CD4-positive, alpha-beta T cell treated with Interleukin-17A for 1 hour (primary cell): ENCODE measurements around the gene PMEPA1.

Experiments
- DNase-seq: peaks from one replicate; pipeline ENCODE4 v3.0.0-alpha.2; 2020

Gene PMEPA1

GRCh38 chr20:57660181-57660921 lies 49.5 kb downstream of the PMEPA1 start:
- DNase-seq = no peak

- no peak for DNase-seq
Measured at GRCh38 chr20:57659517-57660180, 50.2 kb downstream of the PMEPA1 start.

GRCh38 chr20:57658833-57659516 lies 50.8 kb downstream of the PMEPA1 start:
- DNase-seq = no peak

- no peak for DNase-seq
Measured at GRCh38 chr20:57658447-57658832, 51.4 kb downstream of the PMEPA1 start.

- DNase-seq = peak; percentile 60
Measured at GRCh38 chr20:57657535-57658446, 52.0 kb downstream of the PMEPA1 start.

DNA sequence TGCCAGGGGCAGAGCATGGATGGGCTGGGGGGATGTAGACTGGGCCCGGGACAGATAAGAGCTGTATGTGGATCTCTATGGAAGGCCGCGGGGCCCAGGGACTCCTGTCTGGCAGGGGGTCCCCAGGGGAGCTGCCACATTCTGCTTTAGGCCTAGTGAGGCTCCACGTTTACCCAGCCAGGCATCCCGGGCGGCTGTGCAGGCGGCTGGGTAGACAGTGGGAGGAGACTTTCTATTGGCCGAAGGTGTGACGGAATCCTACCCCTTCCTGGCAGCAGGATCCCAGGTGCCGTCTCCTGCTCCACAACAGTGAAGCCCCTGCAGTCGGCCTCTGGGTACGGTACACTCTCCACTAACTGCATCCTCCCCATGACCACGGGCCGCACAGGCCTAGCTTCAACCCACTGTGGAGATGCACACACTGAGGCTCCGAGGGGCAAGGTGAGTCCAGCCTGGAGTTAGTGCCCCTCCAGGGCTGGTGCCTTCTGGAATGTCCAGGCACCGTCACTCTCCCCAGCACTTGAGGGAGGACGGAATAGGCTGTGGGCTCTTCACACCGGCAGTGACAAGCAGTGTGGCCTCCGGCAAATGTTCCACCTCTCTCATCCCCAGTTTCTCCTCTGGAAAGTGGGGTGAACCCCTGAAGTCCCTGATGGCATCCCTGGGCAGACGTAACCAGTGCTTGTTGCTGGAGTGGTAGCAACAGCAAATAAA lies 52.8 kb downstream of the PMEPA1 start:
- DNase-seq = no peak

DNA sequence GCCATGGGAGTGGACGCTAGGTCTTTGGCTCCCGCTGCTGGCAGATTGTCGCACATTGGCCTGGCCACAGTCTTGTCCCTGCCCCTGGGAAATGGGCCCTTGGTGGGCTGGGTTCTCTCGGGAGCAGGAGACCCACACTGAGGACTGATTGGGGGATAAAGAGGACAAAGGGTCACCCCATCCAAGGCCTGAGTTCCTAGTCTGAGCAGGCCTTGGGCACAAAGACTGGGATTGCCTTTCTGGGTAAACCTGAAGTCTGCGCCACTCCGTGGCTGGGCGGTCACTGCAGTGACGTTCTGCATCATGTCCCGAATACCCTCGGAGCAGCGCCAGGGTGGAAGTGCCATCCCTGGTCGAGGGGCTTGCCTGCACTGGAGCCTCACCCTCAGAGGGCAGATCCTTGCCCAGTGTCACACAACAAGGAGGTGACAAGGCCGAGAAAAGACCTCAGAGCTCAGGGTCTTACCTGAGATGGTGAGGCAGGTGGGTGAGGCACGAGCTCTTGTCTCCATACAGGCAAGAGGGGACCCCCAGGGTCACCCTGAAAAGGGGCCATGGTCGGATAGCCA lies 53.5 kb downstream of the PMEPA1 start:
- no peak for DNase-seq

- no peak for DNase-seq
Measured at GRCh38 chr20:57655809-57656155, 54.0 kb downstream of the PMEPA1 start.

- no peak for DNase-seq
Measured at GRCh38 chr20:57654998-57655808, 54.6 kb downstream of the PMEPA1 start.

- peak; percentile 69 for DNase-seq
Measured at GRCh38 chr20:57654363-57654997, 55.3 kb downstream of the PMEPA1 start.

GRCh38 chr20:57653910-57654309 lies 55.9 kb downstream of the PMEPA1 start:
- DNase-seq = no peak

DNA sequence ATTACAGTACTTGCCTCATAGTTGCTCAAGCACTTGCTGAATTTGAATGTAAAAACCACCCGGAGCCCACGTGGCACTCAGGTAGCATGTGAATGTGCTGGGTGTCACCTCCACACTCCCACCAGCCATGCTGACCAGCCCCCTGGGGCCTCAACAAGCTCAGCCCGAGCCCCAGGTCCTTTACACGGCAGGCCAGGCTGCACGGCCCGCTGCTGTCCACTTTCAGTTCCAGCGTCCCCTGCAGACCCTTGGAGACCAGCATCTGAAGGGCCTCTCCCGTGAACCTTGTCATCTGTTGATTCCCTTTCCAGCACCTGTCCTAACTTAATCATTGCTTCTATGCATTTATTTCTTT lies 56.3 kb downstream of the PMEPA1 start:
- no peak for DNase-seq

GRCh38 chr20:57652606-57653545 lies 56.9 kb downstream of the PMEPA1 start:
- DNase-seq = no peak

DNA sequence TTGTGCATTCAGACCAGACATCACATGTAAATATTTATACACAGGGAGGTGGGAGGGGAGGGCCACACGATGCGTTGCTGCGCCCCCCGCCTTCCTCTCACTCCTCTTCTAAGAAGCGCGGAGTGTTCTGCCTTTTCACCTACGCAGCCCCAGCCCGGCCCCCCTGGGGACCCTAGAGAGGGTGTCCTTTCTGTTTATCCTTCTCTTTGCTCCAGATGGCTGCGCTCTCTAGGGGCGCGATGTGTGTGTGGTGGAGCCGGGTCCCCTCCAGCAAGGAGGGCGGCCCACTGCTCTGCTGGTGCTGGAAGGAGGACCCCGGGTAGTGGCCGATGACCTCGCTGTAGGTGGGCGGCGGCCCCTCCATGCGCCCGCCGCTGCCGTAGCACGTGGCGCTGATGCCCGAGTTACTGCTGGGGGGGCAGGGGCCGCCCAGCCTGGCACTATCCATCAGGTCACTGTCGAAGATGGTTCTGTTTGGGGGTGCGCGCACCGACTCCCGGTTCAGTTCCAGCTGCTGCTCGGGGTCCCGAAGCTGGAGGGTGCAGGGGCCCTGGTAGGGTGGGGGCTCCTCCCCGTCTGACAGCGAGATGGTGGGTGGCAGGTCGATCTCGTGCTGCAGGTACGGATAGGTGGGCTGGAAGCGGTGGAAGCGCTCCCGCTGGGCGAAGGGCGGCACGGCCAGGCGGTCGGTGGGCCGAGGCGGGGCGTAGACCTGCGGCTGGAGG lies 57.8 kb downstream of the PMEPA1 start:
- DNase-seq = no peak

DNA sequence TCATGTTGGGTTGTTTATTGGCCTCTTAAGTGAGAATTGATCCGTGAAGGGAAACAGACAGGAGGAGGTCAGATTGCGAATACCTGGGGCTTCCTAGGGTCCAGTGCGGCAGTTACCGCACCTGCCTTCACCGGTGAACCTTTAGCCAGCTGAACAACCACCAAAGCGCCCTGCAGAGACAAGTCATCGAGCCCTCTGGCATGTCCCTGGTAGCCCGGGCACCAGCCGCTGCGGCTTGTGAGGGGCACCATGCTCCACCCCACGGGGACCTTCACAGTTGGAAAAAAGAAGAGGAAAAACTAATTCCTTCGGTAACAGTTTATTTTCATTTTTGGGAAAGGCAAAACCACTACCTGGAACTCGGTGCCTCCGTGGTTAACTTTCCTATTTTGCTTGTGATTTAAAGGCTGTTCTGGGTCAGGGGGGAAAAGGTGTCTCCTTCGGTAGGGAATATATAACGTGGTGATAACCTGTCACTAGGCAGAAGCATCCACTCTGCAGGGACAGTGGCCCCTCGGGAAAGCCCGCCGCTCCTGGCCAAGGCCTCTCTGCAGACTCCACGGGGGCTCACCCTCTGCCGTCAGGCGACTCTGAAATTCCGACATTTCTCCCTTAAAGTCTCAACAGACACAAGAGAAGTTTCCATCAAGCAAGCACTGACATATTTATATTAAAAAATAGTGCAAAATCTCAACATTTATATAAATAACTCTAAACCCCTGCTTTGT lies 58.9 kb downstream of the PMEPA1 start:
- DNase-seq = no peak

GRCh38 chr20:57650266-57650665 lies 59.5 kb downstream of the PMEPA1 start:
- DNase-seq = no peak

DNA sequence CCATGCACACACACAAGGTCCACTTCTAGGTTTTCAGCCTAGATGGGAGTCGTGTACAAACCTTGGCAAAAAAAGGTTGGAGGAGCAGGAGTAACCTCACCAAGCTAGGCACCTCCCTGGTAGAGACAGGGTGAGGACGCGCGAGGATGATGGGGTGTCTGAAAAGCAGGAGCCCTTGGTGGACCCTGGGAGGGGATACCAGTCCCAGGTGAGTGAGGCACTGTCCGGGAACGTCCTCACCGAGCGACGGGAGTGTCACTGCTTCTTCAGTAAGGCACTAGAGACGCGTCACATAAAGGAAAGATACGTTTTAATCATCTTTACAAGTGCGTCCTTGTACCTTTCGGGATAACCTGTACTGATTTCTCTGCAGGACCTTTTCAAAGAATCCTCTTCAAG lies 60.2 kb downstream of the PMEPA1 start:
- no peak for DNase-seq
